ENCODE measurements around the gene ZNF45. TPM values are rescaled to one million over a fixed set of nuclear protein-coding genes. Genes with fewer than 3 reads are reported as not detected.

Gene ZNF45
- polyA plus RNA-seq, 1 donor from 2014 or later = 17.5 TPM

DNA sequence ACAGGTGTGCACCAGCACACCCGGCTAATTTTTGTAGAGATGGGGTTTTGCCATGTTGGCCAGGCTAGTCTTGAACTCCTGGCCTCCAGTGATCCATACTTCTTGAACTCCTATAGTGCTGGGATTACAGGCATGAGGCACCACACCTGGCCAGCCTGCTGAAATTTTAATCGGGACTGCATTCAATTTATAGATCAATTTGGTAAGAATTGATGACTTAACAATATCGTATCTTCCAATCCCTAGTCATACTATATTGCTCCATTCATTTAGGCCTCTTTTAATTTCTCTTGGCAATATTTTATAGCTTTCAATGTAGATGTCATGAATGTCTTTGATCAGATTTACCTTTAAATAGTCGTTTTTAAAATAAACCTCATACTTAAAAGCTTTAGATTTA, 5.6 kb upstream of the ZNF45 start:
- no peaks in the 10 kb centered on the region for H3K9me3 ChIP-seq (ENCODE audit: low read length)
- TF ChIP-seq EZH2 (IDR thresholded peaks at IDR 0.05; ENCODE audit: borderline replicate concordance, insufficient read depth, low read length, poor library complexity, severe bottlenecking) (no peak), SMC3 (conservative IDR thresholded peaks at IDR 0.05; ENCODE audit: poor library complexity) (no peak), RAD21 (conservative IDR thresholded peaks at IDR 0.05) (no peak), POLR2AphosphoS5 (IDR thresholded peaks at IDR 0.05) (no peak), TAF1 (IDR thresholded peaks at IDR 0.05; ENCODE audit: low read depth) (no peak), EP300 (conservative IDR thresholded peaks at IDR 0.05; ENCODE audit: poor library complexity, severe bottlenecking) (no peak), MXI1 (conservative IDR thresholded peaks at IDR 0.05; ENCODE audit: poor library complexity, severe bottlenecking) (no peak)
- TF ChIP-seq, protein P1, sequence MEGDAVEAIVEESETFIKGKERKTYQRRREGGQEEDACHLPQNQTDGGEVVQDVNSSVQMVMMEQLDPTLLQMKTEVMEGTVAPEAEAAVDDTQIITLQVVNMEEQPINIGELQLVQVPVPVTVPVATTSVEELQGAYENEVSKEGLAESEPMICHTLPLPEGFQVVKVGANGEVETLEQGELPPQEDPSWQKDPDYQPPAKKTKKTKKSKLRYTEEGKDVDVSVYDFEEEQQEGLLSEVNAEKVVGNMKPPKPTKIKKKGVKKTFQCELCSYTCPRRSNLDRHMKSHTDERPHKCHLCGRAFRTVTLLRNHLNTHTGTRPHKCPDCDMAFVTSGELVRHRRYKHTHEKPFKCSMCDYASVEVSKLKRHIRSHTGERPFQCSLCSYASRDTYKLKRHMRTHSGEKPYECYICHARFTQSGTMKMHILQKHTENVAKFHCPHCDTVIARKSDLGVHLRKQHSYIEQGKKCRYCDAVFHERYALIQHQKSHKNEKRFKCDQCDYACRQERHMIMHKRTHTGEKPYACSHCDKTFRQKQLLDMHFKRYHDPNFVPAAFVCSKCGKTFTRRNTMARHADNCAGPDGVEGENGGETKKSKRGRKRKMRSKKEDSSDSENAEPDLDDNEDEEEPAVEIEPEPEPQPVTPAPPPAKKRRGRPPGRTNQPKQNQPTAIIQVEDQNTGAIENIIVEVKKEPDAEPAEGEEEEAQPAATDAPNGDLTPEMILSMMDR (IDR thresholded peaks at IDR 0.05; ENCODE audit: poor library complexity, severe bottlenecking) = no peak
- TF ChIP-seq, protein P2, sequence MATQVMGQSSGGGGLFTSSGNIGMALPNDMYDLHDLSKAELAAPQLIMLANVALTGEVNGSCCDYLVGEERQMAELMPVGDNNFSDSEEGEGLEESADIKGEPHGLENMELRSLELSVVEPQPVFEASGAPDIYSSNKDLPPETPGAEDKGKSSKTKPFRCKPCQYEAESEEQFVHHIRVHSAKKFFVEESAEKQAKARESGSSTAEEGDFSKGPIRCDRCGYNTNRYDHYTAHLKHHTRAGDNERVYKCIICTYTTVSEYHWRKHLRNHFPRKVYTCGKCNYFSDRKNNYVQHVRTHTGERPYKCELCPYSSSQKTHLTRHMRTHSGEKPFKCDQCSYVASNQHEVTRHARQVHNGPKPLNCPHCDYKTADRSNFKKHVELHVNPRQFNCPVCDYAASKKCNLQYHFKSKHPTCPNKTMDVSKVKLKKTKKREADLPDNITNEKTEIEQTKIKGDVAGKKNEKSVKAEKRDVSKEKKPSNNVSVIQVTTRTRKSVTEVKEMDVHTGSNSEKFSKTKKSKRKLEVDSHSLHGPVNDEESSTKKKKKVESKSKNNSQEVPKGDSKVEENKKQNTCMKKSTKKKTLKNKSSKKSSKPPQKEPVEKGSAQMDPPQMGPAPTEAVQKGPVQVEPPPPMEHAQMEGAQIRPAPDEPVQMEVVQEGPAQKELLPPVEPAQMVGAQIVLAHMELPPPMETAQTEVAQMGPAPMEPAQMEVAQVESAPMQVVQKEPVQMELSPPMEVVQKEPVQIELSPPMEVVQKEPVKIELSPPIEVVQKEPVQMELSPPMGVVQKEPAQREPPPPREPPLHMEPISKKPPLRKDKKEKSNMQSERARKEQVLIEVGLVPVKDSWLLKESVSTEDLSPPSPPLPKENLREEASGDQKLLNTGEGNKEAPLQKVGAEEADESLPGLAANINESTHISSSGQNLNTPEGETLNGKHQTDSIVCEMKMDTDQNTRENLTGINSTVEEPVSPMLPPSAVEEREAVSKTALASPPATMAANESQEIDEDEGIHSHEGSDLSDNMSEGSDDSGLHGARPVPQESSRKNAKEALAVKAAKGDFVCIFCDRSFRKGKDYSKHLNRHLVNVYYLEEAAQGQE (IDR thresholded peaks at IDR 0.05; ENCODE audit: borderline replicate concordance) = no peak
- H3K36me3 ChIP-seq (ENCODE audit: insufficient read depth, low read length) = no peaks in the 10 kb centered on the region
- H2AFZ ChIP-seq (ENCODE audit: low read depth, low read length) = no peak overlapping the region
- H3K27ac ChIP-seq (ENCODE audit: low read length) = no peak overlapping the region
- no peaks in the 10 kb centered on the region for H3F3A ChIP-seq (ENCODE audit: insufficient read depth, low read length, poor library complexity, severe bottlenecking)
- H3K4me3 ChIP-seq (ENCODE audit: low read length) = no peak overlapping the region
- H4K20me1 ChIP-seq (ENCODE audit: insufficient read depth) = no peaks in the 10 kb centered on the region
- H3K27me3 ChIP-seq (ENCODE audit: insufficient read depth, low read depth, low read length) = no peaks in the 10 kb centered on the region
- H3K79me2 ChIP-seq (replicated peaks; ENCODE audit: insufficient read depth, low read length) = no peaks in the 10 kb centered on the region
- no peaks in the 10 kb centered on the region for H3K9me2 ChIP-seq (ENCODE audit: insufficient read depth, low read length)
- no peak overlapping the region for H3K9ac ChIP-seq (ENCODE audit: low read length)
- no peak overlapping the region for H3K4me2 ChIP-seq (ENCODE audit: low read length)

DNA sequence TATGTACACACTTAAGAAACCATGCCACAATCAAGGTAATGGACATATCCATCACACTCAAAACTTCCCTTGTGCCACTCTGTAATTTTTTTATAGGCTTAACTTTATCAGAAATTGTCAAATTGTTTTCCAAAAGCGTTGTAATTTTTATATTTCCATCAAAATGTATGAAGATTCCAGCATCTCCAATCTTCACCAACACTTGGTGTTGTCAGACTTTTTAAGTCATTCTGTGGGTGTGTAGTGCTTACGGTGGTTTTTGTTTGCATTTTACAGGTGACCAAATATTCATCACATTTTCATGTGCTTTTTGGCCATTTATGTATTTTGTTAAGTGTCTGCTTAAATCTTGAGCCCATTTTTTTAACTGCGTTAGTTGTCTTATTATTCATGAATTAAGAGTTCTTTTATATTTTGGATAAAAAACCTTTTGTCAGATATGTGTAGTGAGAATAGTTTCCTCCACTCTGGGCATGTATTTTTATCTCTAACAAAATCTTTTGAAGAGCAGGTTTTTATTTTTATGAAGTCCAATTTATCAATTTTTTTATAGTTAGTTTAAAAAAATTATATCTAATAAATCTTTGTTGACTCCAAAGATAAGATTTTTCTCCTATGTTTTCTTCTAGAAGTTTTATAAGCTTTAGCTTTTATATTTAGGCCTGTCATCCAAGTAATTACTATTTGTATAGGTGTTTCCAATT, 4.6 kb upstream of the ZNF45 start:
- Histone ChIP-seq H3K9me3 (ENCODE audit: low read length) (no peaks in the 10 kb centered on the region), H3K9me2 (ENCODE audit: insufficient read depth, low read length) (no peaks in the 10 kb centered on the region), H3K9ac (ENCODE audit: low read length) (no peak overlapping the region), H3K27ac (ENCODE audit: low read length) (no peak overlapping the region), H4K20me1 (ENCODE audit: insufficient read depth) (no peaks in the 10 kb centered on the region), H2AFZ (ENCODE audit: low read depth, low read length) (no peak overlapping the region), H3K4me2 (ENCODE audit: low read length) (no peak overlapping the region), H3F3A (ENCODE audit: insufficient read depth, low read length, poor library complexity, severe bottlenecking) (no peaks in the 10 kb centered on the region), H3K36me3 (ENCODE audit: insufficient read depth, low read length) (no peaks in the 10 kb centered on the region), H3K4me3 (ENCODE audit: low read length) (no peak overlapping the region), H3K79me2 (replicated peaks; ENCODE audit: insufficient read depth, low read length) (no peaks in the 10 kb centered on the region), H3K27me3 (ENCODE audit: insufficient read depth, low read depth, low read length) (no peaks in the 10 kb centered on the region)
- TF ChIP-seq, protein P1 (IDR thresholded peaks at IDR 0.05; ENCODE audit: poor library complexity, severe bottlenecking) = no peak
- no peak for TF ChIP-seq RAD21 (conservative IDR thresholded peaks at IDR 0.05)
- TF ChIP-seq EP300 (conservative IDR thresholded peaks at IDR 0.05; ENCODE audit: poor library complexity, severe bottlenecking) = no peak
- TF ChIP-seq POLR2AphosphoS5 (IDR thresholded peaks at IDR 0.05) = no peak
- TF ChIP-seq, protein P2 (IDR thresholded peaks at IDR 0.05; ENCODE audit: borderline replicate concordance) = no peak
- TF ChIP-seq EZH2 (IDR thresholded peaks at IDR 0.05; ENCODE audit: borderline replicate concordance, insufficient read depth, low read length, poor library complexity, severe bottlenecking) = no peak
- no peak for TF ChIP-seq TAF1 (IDR thresholded peaks at IDR 0.05; ENCODE audit: low read depth)
- TF ChIP-seq MXI1 (conservative IDR thresholded peaks at IDR 0.05; ENCODE audit: poor library complexity, severe bottlenecking) = no peak
- no peak for TF ChIP-seq SMC3 (conservative IDR thresholded peaks at IDR 0.05; ENCODE audit: poor library complexity)

Data from neural cell (in vitro differentiated cells).